H9 (cell line): Measurements from ENCODE around the gene PCSK2. TPM values are rescaled to one million over a fixed set of nuclear protein-coding genes. Genes with fewer than 3 reads are reported as not detected.

Source experiments
- DNase-seq: peaks from one replicate; pipeline ENCODE4 v3.0.0-alpha.2; 2017
- H2AFZ ChIP-seq: one replicate; pipeline ENCODE4 v1.6.1; 2013; ENCODE audit warnings: mild to moderate bottlenecking, low read length, control low read depth, moderate library complexity
- H2AK5ac ChIP-seq: 2 replicates; pipeline ENCODE4 v1.6.1; 2013; ENCODE audit warnings: low read length, control low read depth, mixed read lengths; ENCODE audit not compliant: insufficient read length
- H2BK120ac ChIP-seq: one replicate; pipeline ENCODE4 v1.6.1; 2013; ENCODE audit warnings: low read depth, mild to moderate bottlenecking, low read length, control low read depth, inconsistent platforms; ENCODE audit not compliant: poor library complexity, severe bottlenecking
- H2BK12ac ChIP-seq: 2 replicates; pipeline ENCODE4 v1.6.1; 2013; ENCODE audit warnings: low read length, control low read depth, mixed read lengths, low read depth; ENCODE audit not compliant: insufficient read length
- H2BK15ac ChIP-seq: 2 replicates; pipeline ENCODE4 v1.6.1; 2013; ENCODE audit warnings: low read depth, low read length, control low read depth
- H2BK20ac ChIP-seq: one replicate; pipeline ENCODE4 v1.6.1; 2013; ENCODE audit warnings: low read depth, mild to moderate bottlenecking, low read length, control low read depth, inconsistent platforms; ENCODE audit not compliant: poor library complexity, severe bottlenecking
- H2BK5ac ChIP-seq: 2 replicates; pipeline ENCODE4 v1.6.1; 2013; ENCODE audit warnings: low read length, control low read depth, mixed read lengths; ENCODE audit not compliant: insufficient read length
- H3K14ac ChIP-seq: 2 replicates; pipeline ENCODE4 v1.6.1; 2013; ENCODE audit warnings: low read length, control low read depth; ENCODE audit not compliant: insufficient read depth
- H3K18ac ChIP-seq: 2 replicates; pipeline ENCODE4 v1.6.1; 2013; ENCODE audit warnings: low read depth, mild to moderate bottlenecking, mixed read lengths, low read length, control low read depth; ENCODE audit not compliant: insufficient read length
- H3K23ac ChIP-seq: 2 replicates; pipeline ENCODE4 v1.6.1; 2013; ENCODE audit warnings: low read length, control low read depth, mixed read lengths, low read depth; ENCODE audit not compliant: insufficient read length
- H3K23me2 ChIP-seq: 2 replicates; pipeline ENCODE4 v1.6.1; 2013; ENCODE audit warnings: low read depth, mild to moderate bottlenecking, mixed read lengths, low read length, control low read depth; ENCODE audit not compliant: insufficient read length, poor library complexity, severe bottlenecking
- H3K27ac ChIP-seq: 2 replicates; pipeline ENCODE4 v1.5.1; 2013; ENCODE audit warnings: low read length, control low read depth, mixed read lengths, low read depth; ENCODE audit not compliant: insufficient read length
- H3K27me3 ChIP-seq: 2 replicates; pipeline ENCODE4 v1.6.1; 2013; ENCODE audit warnings: low read length, control low read depth, inconsistent platforms; ENCODE audit not compliant: insufficient read depth
- H3K4ac ChIP-seq: 2 replicates; pipeline ENCODE4 v1.6.1; 2013; ENCODE audit warnings: low read depth, mild to moderate bottlenecking, control low read depth, inconsistent platforms, low read length, moderate library complexity
- H3K4me1 ChIP-seq: 2 replicates; pipeline ENCODE4 v1.6.1; 2013; ENCODE audit warnings: low read length, control low read depth, inconsistent platforms; ENCODE audit not compliant: insufficient read depth
- H3K4me2 ChIP-seq: 2 replicates; pipeline ENCODE4 v1.6.1; 2013; ENCODE audit warnings: low read length, control low read depth, mixed read lengths; ENCODE audit not compliant: insufficient read length, insufficient read depth
- H3K56ac ChIP-seq: 2 replicates; pipeline ENCODE4 v1.6.1; 2013; ENCODE audit warnings: low read depth, mild to moderate bottlenecking, mixed read lengths, low read length, control low read depth; ENCODE audit not compliant: insufficient read length
- H3K79me1 ChIP-seq: 2 replicates; pipeline ENCODE4 v1.6.1; 2013; ENCODE audit warnings: low read depth, mild to moderate bottlenecking, moderate library complexity, low read length, control low read depth, inconsistent platforms; ENCODE audit not compliant: insufficient read depth, poor library complexity, severe bottlenecking
- H3K79me2 ChIP-seq: 2 replicates; pipeline ENCODE4 v1.6.1; 2013; ENCODE audit warnings: low read length, control low read depth, inconsistent platforms; ENCODE audit not compliant: insufficient read depth
- H3K9ac ChIP-seq: 2 replicates; pipeline ENCODE4 v1.6.1; 2013; ENCODE audit warnings: low read length, control low read depth, mixed read lengths; ENCODE audit not compliant: insufficient read length; ENCODE audit errors: extremely low read depth
- H3K9me3 ChIP-seq: one replicate; pipeline ENCODE4 v1.6.1; 2013; ENCODE audit warnings: low read depth, low read length, inconsistent platforms; ENCODE audit not compliant: control insufficient read depth
- H3T11ph ChIP-seq: one replicate; pipeline ENCODE4 v1.6.1; 2013; ENCODE audit warnings: mild to moderate bottlenecking, low read length, control low read depth, inconsistent platforms
- H4K20me1 ChIP-seq: one replicate; pipeline ENCODE4 v1.6.1; 2013; ENCODE audit not compliant: control insufficient read depth, insufficient read length, insufficient read depth
- H4K5ac ChIP-seq: 2 replicates; pipeline ENCODE4 v1.6.1; 2013; ENCODE audit warnings: low read depth, mild to moderate bottlenecking, mixed read lengths, low read length, control low read depth; ENCODE audit not compliant: insufficient read length
- H4K8ac ChIP-seq: replicated peaks from 2 replicates; pipeline ENCODE4 v1.6.1; 2013; ENCODE audit warnings: low read length, control low read depth, mixed read lengths, low read depth; ENCODE audit not compliant: insufficient read length
- H4K91ac ChIP-seq: 2 replicates; pipeline ENCODE4 v1.6.1; 2013; ENCODE audit warnings: low read depth, mild to moderate bottlenecking, moderate library complexity, mixed read lengths, low read length, control low read depth; ENCODE audit not compliant: insufficient read length
- H3K27ac Mint-ChIP-seq, 3 experiments: 2 replicates in 2 of 3; 3 replicates in 1 of 3; pipeline ENCODE4 v1.8.0; 2020 to 2021; ENCODE audit warnings: mixed read lengths in 3 of 3, mild to moderate bottlenecking in 1 of 3, moderate library complexity in 1 of 3
- H3K27me3 Mint-ChIP-seq: 2 replicates; pipeline ENCODE4 v1.8.0; 2021; ENCODE audit warnings: low read depth, mild to moderate bottlenecking, moderate library complexity, mixed read lengths
- H3K36me3 Mint-ChIP-seq, 3 experiments: 2 replicates in 2 of 3; 3 replicates in 1 of 3; pipeline ENCODE4 v1.8.0; 2020 to 2021; ENCODE audit warnings: low read depth in 3 of 3, mixed read lengths in 3 of 3; ENCODE audit not compliant: insufficient read depth in 1 of 3
- H3K4me1 Mint-ChIP-seq, 2 experiments: 2 replicates each; pipeline ENCODE4 v1.8.0; 2020; ENCODE audit warnings: mixed read lengths in 2 of 2
- H3K4me3 Mint-ChIP-seq, 2 experiments: 2 replicates in 1 of 2; 3 replicates in 1 of 2; pipeline ENCODE4 v1.8.0; 2020 to 2021; ENCODE audit warnings: mild to moderate bottlenecking in 2 of 2, mixed read lengths in 2 of 2, moderate library complexity in 1 of 2
- H3K9me3 Mint-ChIP-seq, 2 experiments: 2 replicates in 1 of 2; 3 replicates in 1 of 2; pipeline ENCODE4 v1.8.0; 2020; ENCODE audit warnings: mild to moderate bottlenecking in 2 of 2, mixed read lengths in 2 of 2, moderate library complexity in 1 of 2
- WGBS: extraction: QIAGEN DNeasy Blood & Tissue Kit; methylation state at CpG from one replicate; pipeline ENCODE4 v1.1.7; 2013; ENCODE audit warnings: missing lambda C conversion rate, low lambda C conversion rate, mixed read lengths; ENCODE audit not compliant: insufficient read length; ENCODE audit errors: extremely low coverage; 5-methylcytosine and 5-hydroxymethylcytosine counted together
- total RNA-seq: library from RNA; stranded (reverse); gene quantifications from 2 replicates; pipeline ENCODE4 v1.2.1, GENCODE V29; 2021
- TF ChIP-seq, protein P1 (sequence below): fragments of 200-600 bp; sonication (generic); conservative IDR thresholded peaks from 3 replicates; pipeline ENCODE4 v1.8.0; 2021; ENCODE audit warnings: antibody characterized with exemption, mild to moderate bottlenecking

The PCSK2 gene
- total RNA-seq, 1 experiment from 2014 or later: 2.8 TPM

DNA sequence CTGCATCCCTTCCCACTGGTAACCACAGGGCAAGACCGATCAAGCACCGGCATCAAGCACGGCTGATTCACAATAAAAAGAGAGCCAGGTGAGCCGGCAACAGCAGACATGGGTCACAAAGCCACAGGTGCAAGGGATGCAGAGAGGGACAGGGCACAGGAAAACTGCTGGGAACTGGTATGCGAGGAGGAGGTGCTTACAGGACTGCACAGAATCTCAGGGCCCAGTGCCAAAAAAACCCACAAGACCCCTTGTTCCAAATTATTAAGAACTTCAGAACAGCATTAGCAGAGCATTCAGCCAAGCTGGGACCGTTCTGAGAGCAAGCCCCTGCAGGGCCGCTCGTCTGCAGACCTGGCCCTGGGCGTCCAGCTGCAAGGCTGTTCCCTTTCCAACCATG, 269.0 kb downstream of the PCSK2 start:
- no peak overlapping the region for H2BK5ac ChIP-seq
- H3K27me3 Mint-ChIP-seq: no peaks in the 10 kb centered on the region
- no CpG with 5 or more reads among the region's 9 CpGs for WGBS

More for the DNA sequence above, 269.0 kb downstream of the PCSK2 start:
- Histone ChIP-seq H4K91ac (no peak overlapping the region), H4K20me1 (no peaks in the 10 kb centered on the region), H3K79me1 (no peaks in the 10 kb centered on the region), H3K9ac (no peak overlapping the region), H3K27ac (no peak overlapping the region), H4K8ac (no peak overlapping the region), H3K56ac (no peak overlapping the region), H3K18ac (no peak overlapping the region), H3K23ac (no peak overlapping the region), H3K14ac (no peak overlapping the region), H4K5ac (no peak overlapping the region), H2BK20ac (no peak overlapping the region), H2BK15ac (no peak overlapping the region), H3K9me3 (no peaks in the 10 kb centered on the region), H3K4ac (no peak overlapping the region), H3K27me3 (no peaks in the 10 kb centered on the region; the same call in 1 of the 2 replicates), H3K23me2 (no peaks in the 10 kb centered on the region), H2AK5ac (no peak overlapping the region), H3K4me1 (no peaks in the 10 kb centered on the region), H2AFZ (no peak overlapping the region), H2BK120ac (no peak overlapping the region), H3K79me2 (0 out of 2 replicates have a peak, but pooled peaks cover 2% of the 10 kb centered on the region), H3T11ph (no peak overlapping the region), H3K4me2 (no peak overlapping the region), H2BK12ac (no peak overlapping the region)
- TF ChIP-seq, protein P1, sequence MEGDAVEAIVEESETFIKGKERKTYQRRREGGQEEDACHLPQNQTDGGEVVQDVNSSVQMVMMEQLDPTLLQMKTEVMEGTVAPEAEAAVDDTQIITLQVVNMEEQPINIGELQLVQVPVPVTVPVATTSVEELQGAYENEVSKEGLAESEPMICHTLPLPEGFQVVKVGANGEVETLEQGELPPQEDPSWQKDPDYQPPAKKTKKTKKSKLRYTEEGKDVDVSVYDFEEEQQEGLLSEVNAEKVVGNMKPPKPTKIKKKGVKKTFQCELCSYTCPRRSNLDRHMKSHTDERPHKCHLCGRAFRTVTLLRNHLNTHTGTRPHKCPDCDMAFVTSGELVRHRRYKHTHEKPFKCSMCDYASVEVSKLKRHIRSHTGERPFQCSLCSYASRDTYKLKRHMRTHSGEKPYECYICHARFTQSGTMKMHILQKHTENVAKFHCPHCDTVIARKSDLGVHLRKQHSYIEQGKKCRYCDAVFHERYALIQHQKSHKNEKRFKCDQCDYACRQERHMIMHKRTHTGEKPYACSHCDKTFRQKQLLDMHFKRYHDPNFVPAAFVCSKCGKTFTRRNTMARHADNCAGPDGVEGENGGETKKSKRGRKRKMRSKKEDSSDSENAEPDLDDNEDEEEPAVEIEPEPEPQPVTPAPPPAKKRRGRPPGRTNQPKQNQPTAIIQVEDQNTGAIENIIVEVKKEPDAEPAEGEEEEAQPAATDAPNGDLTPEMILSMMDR: no peak
- H3K4me3 Mint-ChIP-seq: no peak overlapping the region
- peaks cover 0 to 16% (median 0%) of the 10 kb centered on the region in 3 experiments; a peak in 3 of 7 replicates for H3K36me3 Mint-ChIP-seq
- no peak overlapping the region for H3K27ac Mint-ChIP-seq
- no peaks in the 10 kb centered on the region for H3K9me3 Mint-ChIP-seq
- no peaks in the 10 kb centered on the region for H3K4me1 Mint-ChIP-seq
- DNase-seq: no peak
